Measurements from ENCODE around the gene FGD2. TPM values are rescaled to one million over a fixed set of nuclear protein-coding genes. Genes with fewer than 3 reads are reported as not detected.
"Not testable (repeated sequence)": the region's sequence is repeated elsewhere in the genome, so short reads cannot be mapped to it uniquely, and the experiment has no call there.

FGD2 gene
- total RNA-seq, 2 donors from 2014 or later, result 3.4 to 17.9 TPM

- H3K36me3 ChIP-seq, result no peaks in the 10 kb centered on the region
- TF ChIP-seq CTCF (IDR thresholded peaks at IDR 0.05) (no peak), POLR2A (IDR thresholded peaks at IDR 0.05) (no peak), POLR2AphosphoS5 (IDR thresholded peaks at IDR 0.05) (no peak)
- no peak for DNase-seq (ENCODE audit: low spot score)
- H3K9me3 ChIP-seq, result no peaks in the 10 kb centered on the region
- no peak overlapping the region for H3K4me3 ChIP-seq
- no peaks in the 10 kb centered on the region for H3K4me1 ChIP-seq (replicated peaks)
- 100% methylated on average over 4 of the region's 4 CpGs for WGBS
- intact Hi-C loops (cut with DNase I), result no loop called here
- H3K27ac ChIP-seq, result no peak overlapping the region
- H3K27me3 ChIP-seq (replicated peaks; ENCODE audit: insufficient read depth), result no peaks in the 10 kb centered on the region
These were observed 34.5 kb downstream of the FGD2 start for GRCh38 chr6:37039958-37040357.

GRCh38 chr6:37041521-37041920, 36.1 kb downstream of the FGD2 start:
- Histone ChIP-seq H3K36me3 (no peaks in the 10 kb centered on the region), H3K4me3 (no peak overlapping the region), H3K27ac (no peak overlapping the region), H3K27me3 (replicated peaks; ENCODE audit: insufficient read depth) (no peaks in the 10 kb centered on the region), H3K4me1 (replicated peaks) (no peaks in the 10 kb centered on the region), H3K9me3 (no peaks in the 10 kb centered on the region)
- 84% methylated on average over 6 of the region's 6 CpGs for WGBS
- no peak for DNase-seq (ENCODE audit: low spot score)
- intact Hi-C loops (cut with DNase I), result no loop called here
- no peak for TF ChIP-seq CTCF (IDR thresholded peaks at IDR 0.05)
- no peak for TF ChIP-seq POLR2AphosphoS5 (IDR thresholded peaks at IDR 0.05)
- TF ChIP-seq POLR2A (IDR thresholded peaks at IDR 0.05), result no peak

- 66% methylated on average over 3 of the region's 3 CpGs for WGBS
- no peak for DNase-seq (ENCODE audit: low spot score)
- intact Hi-C loops (cut with DNase I), result no loop called here
- no peak overlapping the region for H3K27ac ChIP-seq
- TF ChIP-seq POLR2A (IDR thresholded peaks at IDR 0.05) (no peak), CTCF (IDR thresholded peaks at IDR 0.05) (no peak), POLR2AphosphoS5 (IDR thresholded peaks at IDR 0.05) (no peak)
- no peaks in the 10 kb centered on the region for H3K9me3 ChIP-seq
- H3K4me1 ChIP-seq (replicated peaks), result no peaks in the 10 kb centered on the region
- no peaks in the 10 kb centered on the region for H3K36me3 ChIP-seq
- H3K4me3 ChIP-seq, result no peak overlapping the region
- H3K27me3 ChIP-seq (replicated peaks; ENCODE audit: insufficient read depth), result no peaks in the 10 kb centered on the region
These were observed 36.7 kb downstream of the FGD2 start for GRCh38 chr6:37042150-37042549.

GRCh38 chr6:37043091-37043490, 37.6 kb downstream of the FGD2 start:
- WGBS, result 97% methylated on average over 3 of the region's 3 CpGs
- H3K4me1 ChIP-seq (replicated peaks); H3K27me3 ChIP-seq (replicated peaks; ENCODE audit: insufficient read depth); H3K27ac ChIP-seq; H3K9me3 ChIP-seq; H3K36me3 ChIP-seq; DNase-seq (ENCODE audit: low spot score); H3K4me3 ChIP-seq; intact Hi-C loops (cut with DNase I): not testable (repeated sequence)

GRCh38 chr6:37047346-37047688, 41.9 kb downstream of the FGD2 start:
- WGBS, result 90% methylated on average over 3 of the region's 5 CpGs
- H3K27me3 ChIP-seq (replicated peaks; ENCODE audit: insufficient read depth), result no peaks in the 10 kb centered on the region
- no peaks in the 10 kb centered on the region for H3K36me3 ChIP-seq
- no peaks in the 10 kb centered on the region for H3K9me3 ChIP-seq
- no peak overlapping the region for H3K4me3 ChIP-seq
- no peak for DNase-seq (ENCODE audit: low spot score)
- TF ChIP-seq POLR2A (IDR thresholded peaks at IDR 0.05), result no peak
- TF ChIP-seq CTCF (IDR thresholded peaks at IDR 0.05), result no peak
- no peak for TF ChIP-seq POLR2AphosphoS5 (IDR thresholded peaks at IDR 0.05)
- intact Hi-C loops (cut with DNase I), result no loop called here
- no peak overlapping the region for H3K27ac ChIP-seq
- no peaks in the 10 kb centered on the region for H3K4me1 ChIP-seq (replicated peaks)

All from prostate gland (tissue), 2 donors.